Measurements from ENCODE around the gene TMEM132E.
A peak's percentile ranks its signal among the peaks of the same experiment; 100 is the strongest.

The TMEM132E gene

GRCh38 chr17:34539881-34540280 lies 39.5 kb upstream of the TMEM132E start:
- H3K27ac Mint-ChIP-seq, result no peak overlapping the region
- no peaks in the 10 kb centered on the region for H3K9me3 Mint-ChIP-seq
- no peak for DNase-seq
- TF ChIP-seq CTCF (IDR thresholded peaks at IDR 0.05), result no peak
- H3K4me1 Mint-ChIP-seq, result no peaks in the 10 kb centered on the region
- no peak overlapping the region for H3K4me3 Mint-ChIP-seq
- no peaks in the 10 kb centered on the region for H3K36me3 Mint-ChIP-seq (ENCODE audit: low read depth)
- peaks cover 83% of the 10 kb centered on the region for H3K27me3 Mint-ChIP-seq (ENCODE audit: low read depth, poor library complexity)

GRCh38 chr17:34542700-34543336 lies 36.6 kb upstream of the TMEM132E start:
- peaks cover 87% of the 10 kb centered on the region for H3K27me3 Mint-ChIP-seq (ENCODE audit: low read depth, poor library complexity)
- no peak overlapping the region for H3K27ac Mint-ChIP-seq
- no peak overlapping the region for H3K4me3 Mint-ChIP-seq
- peak; percentile 67 for DNase-seq
- no peaks in the 10 kb centered on the region for H3K36me3 Mint-ChIP-seq (ENCODE audit: low read depth)
- peak; percentile 93 for TF ChIP-seq CTCF (IDR thresholded peaks at IDR 0.05)
- no peaks in the 10 kb centered on the region for H3K9me3 Mint-ChIP-seq
- no peaks in the 10 kb centered on the region for H3K4me1 Mint-ChIP-seq

- Mint-ChIP-seq H3K4me1 (no peaks in the 10 kb centered on the region), H3K27ac (no peak overlapping the region), H3K9me3 (no peaks in the 10 kb centered on the region), H3K4me3 (no peak overlapping the region), H3K27me3 (ENCODE audit: low read depth, poor library complexity) (peaks cover 99% of the 10 kb centered on the region), H3K36me3 (ENCODE audit: low read depth) (no peaks in the 10 kb centered on the region)
- no peak for DNase-seq
- TF ChIP-seq CTCF (IDR thresholded peaks at IDR 0.05), result no peak
Observed at GRCh38 chr17:34547453-34548063, 31.8 kb upstream of the TMEM132E start.

- no peaks in the 10 kb centered on the region for H3K9me3 Mint-ChIP-seq
- H3K27ac Mint-ChIP-seq, result no peak overlapping the region
- TF ChIP-seq CTCF (IDR thresholded peaks at IDR 0.05), result no peak
- H3K4me3 Mint-ChIP-seq, result no peak overlapping the region
- no peak for DNase-seq
- no peaks in the 10 kb centered on the region for H3K4me1 Mint-ChIP-seq
- H3K27me3 Mint-ChIP-seq (ENCODE audit: low read depth, poor library complexity), result peaks cover 95% of the 10 kb centered on the region
- no peaks in the 10 kb centered on the region for H3K36me3 Mint-ChIP-seq (ENCODE audit: low read depth)
Observed at GRCh38 chr17:34549966-34550365, 29.4 kb upstream of the TMEM132E start.

- no peak for TF ChIP-seq CTCF (IDR thresholded peaks at IDR 0.05)
- Mint-ChIP-seq H3K4me3 (no peak overlapping the region), H3K4me1 (no peaks in the 10 kb centered on the region), H3K36me3 (ENCODE audit: low read depth) (no peaks in the 10 kb centered on the region), H3K27ac (no peak overlapping the region), H3K27me3 (ENCODE audit: low read depth, poor library complexity) (peaks cover 56% of the 10 kb centered on the region), H3K9me3 (no peaks in the 10 kb centered on the region)
- no peak for DNase-seq
Observed at GRCh38 chr17:34553907-34554306, 25.5 kb upstream of the TMEM132E start.

- TF ChIP-seq CTCF (IDR thresholded peaks at IDR 0.05), result no peak
- Mint-ChIP-seq H3K4me3 (no peak overlapping the region), H3K36me3 (ENCODE audit: low read depth) (no peaks in the 10 kb centered on the region), H3K9me3 (no peaks in the 10 kb centered on the region), H3K27me3 (ENCODE audit: low read depth, poor library complexity) (peaks cover 34% of the 10 kb centered on the region), H3K27ac (no peak overlapping the region), H3K4me1 (no peaks in the 10 kb centered on the region)
- DNase-seq, result peak; percentile 70
Observed at GRCh38 chr17:34556384-34556783, 23.0 kb upstream of the TMEM132E start.
